HG03558 (cell line): Measurements from ENCODE around the gene CERKL.

Experiments
- ATAC-seq: cut with Tn5 transposase; IDR thresholded peaks from one replicate; pipeline ENCODE4 v1.9.1; 2021; ENCODE audit warnings: moderate number of reproducible peaks; ENCODE audit not compliant: unreplicated experiment; ENCODE audit errors: extremely low read depth

Gene CERKL

DNA sequence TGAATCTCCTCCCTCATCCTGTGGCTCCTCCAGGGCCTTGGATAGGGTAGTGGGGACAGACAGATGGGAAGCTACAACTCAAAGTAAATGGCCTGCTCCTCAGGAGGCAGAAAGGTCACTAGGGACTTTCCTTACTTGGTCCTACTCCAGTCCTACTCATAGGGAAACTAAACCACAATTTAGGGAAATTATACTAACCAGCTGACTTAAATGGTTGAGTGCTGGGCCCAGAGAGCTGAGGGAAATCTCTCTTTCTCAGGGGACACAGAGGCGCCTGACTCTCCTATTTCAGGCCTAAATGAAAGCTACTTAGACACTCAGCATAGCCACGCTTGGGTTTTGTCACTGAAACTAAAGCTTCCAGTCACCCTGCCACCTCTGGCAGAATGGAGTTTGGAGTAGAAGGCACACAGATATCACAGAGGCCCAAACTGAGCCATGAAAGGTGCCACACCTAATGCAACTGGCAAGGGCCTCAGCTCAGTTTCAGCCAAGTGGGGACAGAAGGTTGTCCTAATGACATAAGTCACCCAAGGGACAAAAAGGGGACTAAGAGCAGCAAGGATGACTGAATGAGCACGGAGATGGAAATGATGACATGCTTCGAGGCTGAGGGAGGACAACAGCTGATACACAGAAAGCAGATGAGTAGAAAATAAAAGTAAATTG lies 24.0 kb downstream of the CERKL start:
- ATAC-seq, result peak; percentile 63

DNA sequence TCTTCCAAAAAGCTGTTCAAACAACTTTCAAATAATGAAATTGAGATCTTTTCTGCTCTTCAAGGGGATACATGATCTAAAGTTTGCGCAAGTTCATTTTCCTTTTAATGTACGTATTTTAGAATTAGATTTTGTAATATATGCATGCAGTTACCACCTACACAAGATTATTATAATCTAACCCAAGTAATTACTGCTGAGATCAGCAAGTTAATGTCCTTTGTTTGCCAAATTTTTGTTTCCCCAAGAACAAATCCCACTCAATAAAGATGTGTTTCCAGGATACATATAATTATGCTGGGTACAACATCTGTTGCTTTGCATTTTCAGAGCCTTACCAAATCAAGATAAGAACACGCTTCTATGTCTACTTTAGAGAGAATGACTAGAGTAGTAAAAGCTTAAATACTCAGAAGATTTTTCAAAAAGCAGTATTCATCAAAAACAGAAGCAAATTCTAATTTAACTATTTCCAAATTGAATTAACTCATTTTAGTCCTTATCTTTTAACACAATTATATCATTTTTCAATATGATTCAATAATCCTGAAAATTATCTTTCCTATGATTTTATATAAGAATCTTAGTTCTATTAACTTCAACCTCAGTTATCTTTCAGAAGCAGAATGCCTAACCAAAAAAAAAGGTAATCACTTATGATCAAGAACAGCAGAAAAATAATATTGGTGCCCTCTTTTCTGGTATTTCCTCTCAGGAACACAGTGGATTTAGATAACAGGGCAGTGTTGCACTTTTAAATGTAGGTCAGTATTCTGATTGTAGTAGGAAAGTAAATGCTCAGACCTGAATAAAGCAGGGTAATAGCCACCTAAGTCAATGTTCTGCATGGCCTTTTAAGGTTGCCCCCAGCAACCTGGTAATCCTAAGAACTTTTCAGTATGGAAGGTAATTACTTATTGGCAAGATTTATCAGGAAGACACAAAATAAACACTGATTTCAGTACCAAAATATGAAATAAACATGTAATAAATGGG lies 28.0 kb downstream of the CERKL start:
- no peak for ATAC-seq

DNA sequence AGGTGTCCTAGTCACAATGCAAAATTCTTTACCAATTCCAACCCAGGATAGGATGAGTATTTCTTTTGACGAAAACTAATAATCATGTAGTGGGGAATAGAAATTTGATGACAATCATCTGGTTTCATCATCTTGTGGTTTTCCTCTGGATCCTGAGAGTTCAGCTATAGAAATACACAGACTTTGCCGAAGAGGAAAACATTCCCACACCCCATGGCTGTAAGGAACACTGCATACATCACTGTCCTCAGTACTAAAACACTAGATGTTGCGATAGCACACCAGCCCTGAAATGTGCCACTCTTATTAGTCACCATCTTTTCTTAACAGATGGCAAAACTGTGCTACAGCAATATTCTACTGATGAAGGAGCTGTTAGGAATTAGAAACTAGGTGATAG lies 29.4 kb downstream of the CERKL start:
- ATAC-seq, result no peak

DNA sequence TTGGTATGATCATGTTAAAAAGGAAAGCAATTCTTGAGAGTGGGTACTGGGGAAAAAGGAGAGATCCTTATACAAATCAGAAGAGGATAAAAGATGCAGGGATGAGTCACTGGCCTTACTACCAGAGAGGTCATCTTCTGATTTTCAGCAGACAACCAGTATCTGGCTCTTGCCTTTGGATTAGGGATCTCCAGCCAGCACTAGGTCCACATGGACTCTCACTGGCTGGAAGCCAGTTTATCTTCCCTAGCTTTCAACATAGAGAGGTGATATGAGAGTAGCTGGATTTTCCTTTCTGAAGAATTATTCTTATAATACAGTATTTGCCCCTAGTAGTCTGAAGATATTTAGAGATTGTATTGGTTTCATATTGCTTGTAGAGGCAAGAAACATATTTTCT lies 30.2 kb downstream of the CERKL start:
- no peak for ATAC-seq

GRCh38 chr2:181623159-181623558 lies 33.7 kb downstream of the CERKL start:
- ATAC-seq, result no peak

DNA sequence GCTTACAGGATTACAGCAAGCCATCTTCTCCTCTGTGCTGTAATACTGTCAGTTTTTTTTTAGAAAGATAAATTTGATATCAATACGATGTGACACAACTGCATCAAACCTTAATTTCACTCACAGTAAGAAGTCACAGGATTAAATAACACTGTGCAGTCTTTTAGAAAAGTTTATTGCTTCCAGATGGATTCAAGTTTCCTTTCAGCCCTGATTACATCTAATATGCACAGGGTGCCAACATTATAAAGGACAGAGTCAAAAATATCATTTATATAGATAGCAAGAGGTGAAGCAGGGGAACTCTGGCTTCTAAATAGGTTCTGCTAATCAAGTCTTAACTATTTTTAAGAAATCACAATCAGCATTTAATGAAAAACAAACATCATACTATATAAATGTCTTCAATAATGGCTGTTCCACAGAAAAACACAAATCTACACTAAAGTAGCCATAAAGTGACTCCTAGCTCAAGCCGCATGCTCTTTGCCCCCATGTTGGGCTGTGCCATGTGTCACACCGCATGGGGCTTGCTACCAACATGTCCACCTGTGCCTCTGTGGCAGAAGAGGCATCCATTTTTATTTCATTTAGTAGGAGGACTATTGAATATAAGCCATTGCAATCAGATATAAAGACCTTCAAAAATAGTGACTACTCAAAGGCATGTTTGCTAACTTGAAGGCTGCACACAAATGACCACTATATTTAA lies 35.0 kb downstream of the CERKL start:
- no peak for ATAC-seq

- ATAC-seq, result no peak
Observed at GRCh38 chr2:181619516-181619915, 37.4 kb downstream of the CERKL start.

GRCh38 chr2:181616715-181617114 lies 40.2 kb downstream of the CERKL start:
- ATAC-seq, result no peak

- no peak for ATAC-seq
Observed at GRCh38 chr2:181614874-181615638, 41.8 kb downstream of the CERKL start.

- ATAC-seq, result no peak
Observed at GRCh38 chr2:181613241-181613640, 43.7 kb downstream of the CERKL start.

DNA sequence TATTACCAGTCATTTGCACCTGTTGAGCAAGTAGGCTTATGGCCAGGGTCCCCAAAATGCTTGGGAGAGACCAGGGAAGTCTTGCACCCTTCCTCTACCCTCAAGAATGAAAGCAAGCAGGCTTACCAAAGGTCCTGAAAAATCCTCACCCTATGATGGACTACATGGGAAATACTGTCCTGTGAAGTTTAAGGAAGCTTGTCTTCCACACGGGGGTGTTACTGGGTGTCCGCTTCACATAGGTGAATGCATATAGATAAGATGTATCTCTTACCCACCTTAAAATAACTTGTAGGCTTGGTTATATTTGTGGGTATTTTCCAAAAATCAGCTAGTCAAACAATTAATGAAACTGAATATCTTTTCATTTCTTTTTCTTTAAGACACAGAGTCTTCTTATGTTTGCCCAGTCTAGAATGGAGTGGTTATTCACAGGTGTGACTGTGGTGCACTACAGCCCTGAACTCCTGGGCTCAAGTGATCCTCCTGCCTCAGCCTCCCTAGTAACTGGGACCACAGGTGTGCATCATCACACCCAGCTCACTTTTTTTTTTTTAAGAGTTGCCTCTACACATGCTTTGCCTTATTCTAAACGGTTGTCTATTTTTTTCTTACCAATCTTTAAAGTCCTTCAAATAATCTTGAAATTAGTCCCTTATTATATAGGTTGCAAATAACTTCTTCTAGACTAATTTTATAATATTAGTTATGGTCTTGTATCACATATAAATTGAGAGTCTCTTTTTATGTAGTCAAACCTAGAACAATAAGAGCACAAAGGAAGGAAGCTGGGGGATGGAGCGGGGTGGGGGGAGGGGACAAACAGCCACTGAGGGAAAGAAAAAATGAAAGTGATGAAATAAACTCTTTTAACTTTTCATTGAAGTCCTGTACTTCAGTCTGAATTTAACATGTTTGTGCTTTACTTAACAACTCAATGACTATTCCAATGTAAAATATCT lies 49.0 kb downstream of the CERKL start:
- no peak for ATAC-seq

DNA sequence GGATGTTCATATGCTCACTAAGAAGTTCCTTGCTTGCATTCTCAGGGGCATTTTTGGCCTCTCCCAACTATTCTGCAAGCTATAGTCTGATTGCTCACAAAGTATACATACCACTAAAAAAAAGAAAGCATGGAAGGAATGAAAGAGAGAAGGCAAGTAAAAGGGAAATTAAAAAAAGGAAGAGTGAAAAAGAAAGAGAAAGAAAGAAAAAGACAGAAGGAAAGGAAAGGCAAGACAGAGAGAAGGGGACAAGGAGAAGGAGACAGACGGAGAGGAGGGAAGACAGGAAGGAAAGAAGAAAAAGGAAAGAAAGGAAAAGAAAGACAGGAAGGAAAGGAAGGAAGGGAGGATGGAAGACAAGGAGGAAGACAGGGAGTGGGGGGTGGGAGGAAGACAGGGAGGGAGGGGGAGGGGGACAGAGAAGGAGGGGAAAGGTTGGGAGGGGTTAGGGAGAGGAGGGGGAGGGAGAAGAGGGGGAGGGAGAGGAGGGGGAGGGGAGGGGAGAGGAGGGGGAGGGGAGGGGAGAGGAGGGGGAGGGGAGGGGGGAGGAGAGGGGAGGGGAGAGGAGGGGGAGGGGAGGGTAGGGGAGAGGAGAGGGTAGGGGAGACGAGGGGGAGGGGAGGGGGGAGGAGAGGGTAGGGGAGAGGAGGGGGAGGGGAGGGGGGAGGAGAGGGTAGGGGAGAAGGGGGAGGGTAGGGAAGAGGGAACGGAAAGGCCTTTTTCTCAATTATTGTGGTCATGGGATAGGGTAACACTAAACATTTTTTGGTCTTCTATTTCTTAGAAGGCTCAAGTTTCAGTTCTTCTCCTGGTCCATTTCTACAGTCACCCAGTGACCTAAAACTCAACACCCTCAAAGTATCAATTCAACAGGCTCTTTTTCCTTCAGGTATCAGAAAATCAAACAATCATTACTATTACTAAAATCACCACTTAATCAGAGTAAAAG lies 50.7 kb downstream of the CERKL start:
- no peak for ATAC-seq

- ATAC-seq, result no peak
Observed at GRCh38 chr2:181602017-181602416, 54.9 kb downstream of the CERKL start.

GRCh38 chr2:181596556-181596955 lies 60.3 kb downstream of the CERKL start:
- ATAC-seq, result no peak

DNA sequence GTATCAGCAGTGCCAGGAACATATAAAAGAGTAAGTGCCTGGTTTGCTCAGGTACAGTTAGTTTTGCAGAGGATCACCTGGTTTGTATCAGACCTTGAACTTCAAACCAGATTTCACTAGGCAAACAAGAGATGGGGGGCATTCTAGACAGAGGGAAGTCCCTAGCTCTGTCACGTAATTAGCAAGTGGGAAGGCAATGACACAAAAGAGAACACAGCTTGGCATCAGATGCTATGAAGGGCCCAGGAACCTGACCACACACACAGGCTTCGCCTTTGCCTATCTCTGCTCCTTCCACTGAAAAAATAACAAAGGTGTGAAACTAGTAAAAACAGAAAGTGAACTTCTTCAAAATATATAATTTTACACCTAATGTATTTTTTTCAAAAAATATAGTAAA lies 62.6 kb downstream of the CERKL start:
- ATAC-seq, result no peak

DNA sequence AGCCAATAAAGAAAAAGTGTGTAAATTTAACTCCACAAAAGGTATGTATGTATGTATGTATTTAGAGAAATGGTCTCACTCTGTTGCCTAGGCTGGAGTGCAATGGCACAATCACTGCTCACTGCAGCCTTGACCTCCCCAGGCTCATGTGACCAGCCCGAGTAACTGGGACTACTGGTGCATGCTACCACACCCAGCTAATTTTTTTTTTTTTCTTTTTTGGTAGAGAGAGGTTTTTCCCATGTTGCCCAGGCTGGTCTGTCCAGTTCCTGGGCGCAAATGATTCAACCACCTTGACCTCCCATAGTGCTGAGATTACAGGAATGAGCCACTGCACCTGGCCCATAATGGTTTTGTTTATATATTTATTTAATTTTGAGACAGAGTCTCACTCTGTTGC lies 67.1 kb downstream of the CERKL start:
- ATAC-seq, result no peak

- no peak for ATAC-seq
Observed at GRCh38 chr2:181588546-181588945, 68.4 kb downstream of the CERKL start.

- ATAC-seq, result peak; percentile 90
Observed at GRCh38 chr2:181586569-181587081, 70.3 kb downstream of the CERKL start.
